ENCODE data around the gene CTSL.
"Not testable (repeated sequence)": the region's sequence is repeated elsewhere in the genome, so short reads cannot be mapped to it uniquely, and the experiment has no call there.

CTSL gene

DNA sequence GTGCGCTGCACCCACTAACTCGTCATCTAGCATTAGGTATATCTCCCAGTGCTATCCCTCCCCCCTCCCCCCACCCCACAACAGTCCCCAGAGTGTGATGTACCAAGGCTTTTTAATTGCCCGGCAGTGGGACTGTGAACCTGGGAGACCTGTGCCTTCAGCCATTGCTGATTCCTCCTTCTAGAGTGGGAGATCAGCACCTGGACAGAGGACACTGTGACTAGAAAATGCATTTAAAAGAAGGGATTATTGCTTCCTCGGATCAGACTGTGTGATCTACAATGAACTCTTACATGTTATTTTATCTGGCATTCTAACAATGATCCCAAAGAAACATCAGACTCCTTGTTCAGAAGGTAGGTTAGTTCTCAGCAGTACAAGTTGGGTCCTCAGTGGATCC lies 25.9 kb downstream of the CTSL start (continued):
- TF ChIP-seq, protein P1, sequence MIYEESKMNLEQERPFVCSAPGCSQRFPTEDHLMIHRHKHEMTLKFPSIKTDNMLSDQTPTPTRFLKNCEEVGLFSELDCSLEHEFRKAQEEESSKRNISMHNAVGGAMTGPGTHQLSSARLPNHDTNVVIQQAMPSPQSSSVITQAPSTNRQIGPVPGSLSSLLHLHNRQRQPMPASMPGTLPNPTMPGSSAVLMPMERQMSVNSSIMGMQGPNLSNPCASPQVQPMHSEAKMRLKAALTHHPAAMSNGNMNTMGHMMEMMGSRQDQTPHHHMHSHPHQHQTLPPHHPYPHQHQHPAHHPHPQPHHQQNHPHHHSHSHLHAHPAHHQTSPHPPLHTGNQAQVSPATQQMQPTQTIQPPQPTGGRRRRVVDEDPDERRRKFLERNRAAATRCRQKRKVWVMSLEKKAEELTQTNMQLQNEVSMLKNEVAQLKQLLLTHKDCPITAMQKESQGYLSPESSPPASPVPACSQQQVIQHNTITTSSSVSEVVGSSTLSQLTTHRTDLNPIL (CRISPR knock-in tag; IDR thresholded peaks at IDR 0.05; ENCODE audit: low read depth) = no peak
- TF ChIP-seq GLIS3 (CRISPR knock-in tag; IDR thresholded peaks at IDR 0.05) (no peak), ZC3H10 (CRISPR knock-in tag; IDR thresholded peaks at IDR 0.05) (no peak), ARNTL (CRISPR knock-in tag; IDR thresholded peaks at IDR 0.05; ENCODE audit: borderline replicate concordance, low read depth) (no peak), ZNF565 (CRISPR knock-in tag; conservative IDR thresholded peaks at IDR 0.05; ENCODE audit: low read depth) (no peak), ESRRG (CRISPR knock-in tag; IDR thresholded peaks at IDR 0.05) (no peak), ISL1 (CRISPR knock-in tag; IDR thresholded peaks at IDR 0.05) (no peak)
- TF ChIP-seq, protein P2, sequence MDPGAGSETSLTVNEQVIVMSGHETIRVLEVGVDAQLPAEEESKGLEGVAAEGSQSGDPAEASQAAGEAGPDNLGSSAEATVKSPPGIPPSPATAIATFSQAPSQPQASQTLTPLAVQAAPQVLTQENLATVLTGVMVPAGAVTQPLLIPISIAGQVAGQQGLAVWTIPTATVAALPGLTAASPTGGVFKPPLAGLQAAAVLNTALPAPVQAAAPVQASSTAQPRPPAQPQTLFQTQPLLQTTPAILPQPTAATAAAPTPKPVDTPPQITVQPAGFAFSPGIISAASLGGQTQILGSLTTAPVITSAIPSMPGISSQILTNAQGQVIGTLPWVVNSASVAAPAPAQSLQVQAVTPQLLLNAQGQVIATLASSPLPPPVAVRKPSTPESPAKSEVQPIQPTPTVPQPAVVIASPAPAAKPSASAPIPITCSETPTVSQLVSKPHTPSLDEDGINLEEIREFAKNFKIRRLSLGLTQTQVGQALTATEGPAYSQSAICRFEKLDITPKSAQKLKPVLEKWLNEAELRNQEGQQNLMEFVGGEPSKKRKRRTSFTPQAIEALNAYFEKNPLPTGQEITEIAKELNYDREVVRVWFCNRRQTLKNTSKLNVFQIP (CRISPR knock-in tag; IDR thresholded peaks at IDR 0.05; ENCODE audit: borderline replicate concordance, low read depth) = no peak
- TF ChIP-seq, protein P3, sequence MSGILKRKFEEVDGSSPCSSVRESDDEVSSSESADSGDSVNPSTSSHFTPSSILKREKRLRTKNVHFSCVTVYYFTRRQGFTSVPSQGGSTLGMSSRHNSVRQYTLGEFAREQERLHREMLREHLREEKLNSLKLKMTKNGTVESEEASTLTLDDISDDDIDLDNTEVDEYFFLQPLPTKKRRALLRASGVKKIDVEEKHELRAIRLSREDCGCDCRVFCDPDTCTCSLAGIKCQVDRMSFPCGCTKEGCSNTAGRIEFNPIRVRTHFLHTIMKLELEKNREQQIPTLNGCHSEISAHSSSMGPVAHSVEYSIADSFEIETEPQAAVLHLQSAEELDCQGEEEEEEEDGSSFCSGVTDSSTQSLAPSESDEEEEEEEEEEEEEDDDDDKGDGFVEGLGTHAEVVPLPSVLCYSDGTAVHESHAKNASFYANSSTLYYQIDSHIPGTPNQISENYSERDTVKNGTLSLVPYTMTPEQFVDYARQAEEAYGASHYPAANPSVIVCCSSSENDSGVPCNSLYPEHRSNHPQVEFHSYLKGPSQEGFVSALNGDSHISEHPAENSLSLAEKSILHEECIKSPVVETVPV (CRISPR knock-in tag; IDR thresholded peaks at IDR 0.05) = no peak

DNA sequence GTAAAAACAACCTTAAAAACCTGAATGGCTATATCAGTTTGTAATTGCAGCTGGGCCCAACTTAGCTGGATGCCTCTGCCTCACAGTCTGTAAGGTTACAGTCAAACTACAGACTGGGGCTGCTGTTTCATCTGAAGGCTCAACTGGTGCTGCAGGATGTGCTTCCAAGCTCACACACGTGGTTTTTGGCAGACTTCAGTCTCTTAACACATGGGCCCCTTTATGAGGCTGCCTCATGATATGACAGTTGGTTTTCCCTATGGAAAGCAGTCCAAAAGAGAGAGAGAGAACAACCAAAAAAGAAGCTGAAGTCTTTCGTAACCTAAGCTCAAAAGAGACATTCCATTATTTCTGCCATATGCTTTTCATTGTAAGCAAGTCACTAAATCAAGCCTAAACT lies 27.4 kb downstream of the CTSL start:
- TF ChIP-seq PPARA (CRISPR knock-in tag; IDR thresholded peaks at IDR 0.05; ENCODE audit: borderline replicate concordance) = no peak
- no peak for TF ChIP-seq TOX (CRISPR knock-in tag; IDR thresholded peaks at IDR 0.05; ENCODE audit: borderline replicate concordance)
- TF ChIP-seq ESRRG (CRISPR knock-in tag; IDR thresholded peaks at IDR 0.05) = no peak
- TF ChIP-seq, protein P4, sequence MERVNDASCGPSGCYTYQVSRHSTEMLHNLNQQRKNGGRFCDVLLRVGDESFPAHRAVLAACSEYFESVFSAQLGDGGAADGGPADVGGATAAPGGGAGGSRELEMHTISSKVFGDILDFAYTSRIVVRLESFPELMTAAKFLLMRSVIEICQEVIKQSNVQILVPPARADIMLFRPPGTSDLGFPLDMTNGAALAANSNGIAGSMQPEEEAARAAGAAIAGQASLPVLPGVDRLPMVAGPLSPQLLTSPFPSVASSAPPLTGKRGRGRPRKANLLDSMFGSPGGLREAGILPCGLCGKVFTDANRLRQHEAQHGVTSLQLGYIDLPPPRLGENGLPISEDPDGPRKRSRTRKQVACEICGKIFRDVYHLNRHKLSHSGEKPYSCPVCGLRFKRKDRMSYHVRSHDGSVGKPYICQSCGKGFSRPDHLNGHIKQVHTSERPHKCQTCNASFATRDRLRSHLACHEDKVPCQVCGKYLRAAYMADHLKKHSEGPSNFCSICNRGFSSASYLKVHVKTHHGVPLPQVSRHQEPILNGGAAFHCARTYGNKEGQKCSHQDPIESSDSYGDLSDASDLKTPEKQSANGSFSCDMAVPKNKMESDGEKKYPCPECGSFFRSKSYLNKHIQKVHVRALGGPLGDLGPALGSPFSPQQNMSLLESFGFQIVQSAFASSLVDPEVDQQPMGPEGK (CRISPR knock-in tag; IDR thresholded peaks at IDR 0.05; ENCODE audit: borderline replicate concordance) = no peak
- TF ChIP-seq ISL1 (CRISPR knock-in tag; IDR thresholded peaks at IDR 0.05) = no peak
- TF ChIP-seq, protein P1 (CRISPR knock-in tag; IDR thresholded peaks at IDR 0.05; ENCODE audit: low read depth) = no peak
- TF ChIP-seq ZNF565 (CRISPR knock-in tag; conservative IDR thresholded peaks at IDR 0.05; ENCODE audit: low read depth) = no peak
- TF ChIP-seq SNAI2 (CRISPR knock-in tag; IDR thresholded peaks at IDR 0.05) = no peak
- TF ChIP-seq, protein P2 (CRISPR knock-in tag; IDR thresholded peaks at IDR 0.05; ENCODE audit: borderline replicate concordance, low read depth) = no peak
- TF ChIP-seq, protein P5, sequence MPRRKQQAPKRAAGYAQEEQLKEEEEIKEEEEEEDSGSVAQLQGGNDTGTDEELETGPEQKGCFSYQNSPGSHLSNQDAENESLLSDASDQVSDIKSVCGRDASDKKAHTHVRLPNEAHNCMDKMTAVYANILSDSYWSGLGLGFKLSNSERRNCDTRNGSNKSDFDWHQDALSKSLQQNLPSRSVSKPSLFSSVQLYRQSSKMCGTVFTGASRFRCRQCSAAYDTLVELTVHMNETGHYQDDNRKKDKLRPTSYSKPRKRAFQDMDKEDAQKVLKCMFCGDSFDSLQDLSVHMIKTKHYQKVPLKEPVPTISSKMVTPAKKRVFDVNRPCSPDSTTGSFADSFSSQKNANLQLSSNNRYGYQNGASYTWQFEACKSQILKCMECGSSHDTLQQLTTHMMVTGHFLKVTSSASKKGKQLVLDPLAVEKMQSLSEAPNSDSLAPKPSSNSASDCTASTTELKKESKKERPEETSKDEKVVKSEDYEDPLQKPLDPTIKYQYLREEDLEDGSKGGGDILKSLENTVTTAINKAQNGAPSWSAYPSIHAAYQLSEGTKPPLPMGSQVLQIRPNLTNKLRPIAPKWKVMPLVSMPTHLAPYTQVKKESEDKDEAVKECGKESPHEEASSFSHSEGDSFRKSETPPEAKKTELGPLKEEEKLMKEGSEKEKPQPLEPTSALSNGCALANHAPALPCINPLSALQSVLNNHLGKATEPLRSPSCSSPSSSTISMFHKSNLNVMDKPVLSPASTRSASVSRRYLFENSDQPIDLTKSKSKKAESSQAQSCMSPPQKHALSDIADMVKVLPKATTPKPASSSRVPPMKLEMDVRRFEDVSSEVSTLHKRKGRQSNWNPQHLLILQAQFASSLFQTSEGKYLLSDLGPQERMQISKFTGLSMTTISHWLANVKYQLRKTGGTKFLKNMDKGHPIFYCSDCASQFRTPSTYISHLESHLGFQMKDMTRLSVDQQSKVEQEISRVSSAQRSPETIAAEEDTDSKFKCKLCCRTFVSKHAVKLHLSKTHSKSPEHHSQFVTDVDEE (CRISPR knock-in tag; IDR thresholded peaks at IDR 0.05) = no peak
- no peak for ATAC-seq

DNA sequence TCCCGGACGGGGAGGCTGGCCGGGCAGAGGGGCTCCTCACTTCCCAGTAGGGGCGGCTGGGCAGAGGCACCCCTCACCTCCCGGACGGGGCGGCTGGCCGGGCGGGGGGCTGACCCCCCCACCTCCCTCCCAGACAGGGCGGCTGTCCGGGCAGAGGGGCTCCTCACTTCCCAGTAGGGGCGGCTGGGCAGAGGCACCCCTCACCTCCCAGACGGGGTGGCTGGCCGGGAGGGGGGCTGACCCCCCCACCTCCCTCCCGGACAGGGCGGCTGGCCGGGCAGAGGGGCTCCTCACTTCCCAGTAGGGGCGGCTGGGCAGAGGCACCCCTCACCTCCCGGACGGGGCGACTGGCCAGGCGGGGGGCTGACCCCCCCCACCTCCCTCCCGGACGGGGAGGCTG lies 32.4 kb downstream of the CTSL start:
- not testable (repeated sequence) for ATAC-seq

DNA sequence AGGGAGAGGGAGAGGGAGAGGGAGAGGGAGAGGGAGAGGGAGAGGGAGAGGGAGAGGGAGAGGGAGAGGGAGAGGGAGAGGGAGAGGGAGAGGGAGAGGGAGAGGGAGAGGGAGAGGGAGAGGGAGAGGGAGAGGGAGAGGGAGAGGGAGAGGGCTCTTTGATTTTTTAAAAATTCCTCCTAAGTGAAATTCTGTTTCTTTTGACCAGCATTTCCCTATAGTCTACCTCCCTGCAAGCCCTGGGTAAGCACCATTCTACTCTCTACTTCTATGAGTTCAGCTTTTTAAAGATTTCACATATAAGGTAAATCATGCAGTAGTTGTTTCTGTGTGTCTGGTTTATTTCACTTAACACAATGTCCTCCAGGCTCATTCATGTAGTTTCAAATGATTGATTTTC lies 34.1 kb downstream of the CTSL start:
- ATAC-seq = not testable (repeated sequence)
